HG03565 (cell line): Measurements from ENCODE around the gene TFCP2L1.
"Not testable (repeated sequence)": the region's sequence is repeated elsewhere in the genome, so short reads cannot be mapped to it uniquely, and the experiment has no call there.

ENCODE experiments used
- ATAC-seq: cut with Tn5 transposase; IDR thresholded peaks from one replicate; pipeline ENCODE4 v1.9.1; 2021; ENCODE audit warnings: mild to moderate bottlenecking, moderate library complexity; ENCODE audit not compliant: unreplicated experiment

Gene TFCP2L1, protein sequence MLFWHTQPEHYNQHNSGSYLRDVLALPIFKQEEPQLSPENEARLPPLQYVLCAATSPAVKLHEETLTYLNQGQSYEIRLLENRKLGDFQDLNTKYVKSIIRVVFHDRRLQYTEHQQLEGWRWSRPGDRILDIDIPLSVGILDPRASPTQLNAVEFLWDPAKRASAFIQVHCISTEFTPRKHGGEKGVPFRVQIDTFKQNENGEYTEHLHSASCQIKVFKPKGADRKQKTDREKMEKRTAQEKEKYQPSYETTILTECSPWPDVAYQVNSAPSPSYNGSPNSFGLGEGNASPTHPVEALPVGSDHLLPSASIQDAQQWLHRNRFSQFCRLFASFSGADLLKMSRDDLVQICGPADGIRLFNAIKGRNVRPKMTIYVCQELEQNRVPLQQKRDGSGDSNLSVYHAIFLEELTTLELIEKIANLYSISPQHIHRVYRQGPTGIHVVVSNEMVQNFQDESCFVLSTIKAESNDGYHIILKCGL

DNA sequence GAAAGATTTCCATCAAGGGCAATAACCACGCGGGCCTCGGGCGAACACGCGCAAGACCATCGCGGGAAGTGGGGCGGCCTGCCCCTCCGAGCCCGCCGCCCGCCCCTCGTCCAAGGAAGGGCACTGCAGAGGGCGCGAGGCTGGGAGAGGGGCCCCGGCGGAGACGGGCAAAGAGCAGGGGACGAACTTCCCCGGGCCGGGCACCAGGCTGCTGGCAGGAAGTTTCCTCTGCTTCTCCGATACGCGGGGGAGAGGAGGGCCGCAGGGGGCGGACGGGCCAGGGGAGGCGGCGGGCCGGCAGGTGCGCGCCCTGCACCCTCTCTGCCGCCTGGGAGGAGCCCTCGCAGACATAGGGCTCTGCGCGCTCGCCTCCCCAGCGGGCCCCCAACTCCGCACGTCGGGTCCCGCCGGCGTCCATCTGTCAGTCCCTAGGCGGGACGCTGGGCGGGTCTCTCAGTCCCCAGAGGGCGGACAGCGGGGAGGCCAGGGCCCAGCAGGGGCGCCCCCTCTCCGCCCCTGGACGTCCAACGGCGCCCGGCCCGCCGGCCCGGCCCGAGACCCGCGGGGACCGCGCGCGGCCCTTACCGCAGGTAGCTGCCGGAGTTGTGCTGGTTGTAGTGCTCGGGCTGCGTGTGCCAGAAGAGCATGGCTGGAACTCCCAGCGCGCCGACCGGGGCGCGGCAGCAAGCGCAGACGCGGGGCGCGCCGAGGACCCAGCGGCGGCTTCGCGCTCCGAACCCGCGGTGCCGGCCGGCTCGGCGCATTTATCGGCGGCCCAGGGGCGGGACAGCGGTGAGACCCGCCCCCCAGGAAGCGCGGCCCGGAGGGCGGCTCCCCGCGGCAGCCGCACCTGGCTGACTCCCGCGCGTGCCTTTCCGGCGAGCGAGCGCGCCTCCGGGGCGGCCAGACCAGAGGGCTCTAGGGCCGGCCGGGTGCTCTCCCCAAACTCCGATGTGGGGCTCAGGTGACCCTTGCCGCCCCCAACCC lies at the start of gene TFCP2L1:
TSS of gene TFCP2L1 (minus strand) at position 740 of the 987 bp plus-strand sequence. CDS start at position 647, 93 bp downstream.
- peak; percentile 36 for ATAC-seq

DNA sequence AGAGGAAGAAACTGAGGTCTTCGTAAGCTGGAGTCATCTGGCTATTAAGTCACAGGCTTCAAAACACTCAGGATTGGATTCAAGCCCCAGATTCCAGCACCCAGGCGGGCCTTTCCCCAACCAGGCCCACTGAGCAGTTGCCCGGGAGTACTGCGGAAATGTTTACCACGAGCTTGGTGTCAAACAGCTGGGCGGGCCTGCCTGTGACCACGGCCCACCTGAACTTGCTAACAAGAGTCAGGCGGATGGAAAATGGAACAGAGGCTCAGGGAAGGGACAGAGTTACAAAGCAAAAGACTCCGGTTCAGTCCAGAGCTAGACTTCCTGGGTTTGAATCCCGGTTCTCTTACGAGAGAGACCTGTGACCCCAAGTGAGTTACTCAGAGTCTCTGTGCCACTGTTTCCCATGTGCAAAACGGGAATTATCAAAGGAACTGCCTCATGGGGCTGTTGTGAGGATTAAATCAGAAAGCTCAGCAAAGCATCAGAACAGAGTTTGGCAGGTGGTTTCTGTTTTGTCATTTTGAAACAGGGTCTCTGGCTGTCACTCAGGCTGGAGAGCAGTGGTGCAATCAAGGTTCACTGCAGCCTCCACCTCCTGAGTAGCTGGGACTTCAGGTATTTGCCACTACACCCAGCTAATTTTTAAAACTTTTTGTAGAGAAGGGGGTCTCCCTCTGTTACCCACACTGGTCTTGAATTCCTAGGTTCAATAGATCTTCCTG lies 49.0 kb upstream of the TFCP2L1 start:
- ATAC-seq: peak; percentile 82

DNA sequence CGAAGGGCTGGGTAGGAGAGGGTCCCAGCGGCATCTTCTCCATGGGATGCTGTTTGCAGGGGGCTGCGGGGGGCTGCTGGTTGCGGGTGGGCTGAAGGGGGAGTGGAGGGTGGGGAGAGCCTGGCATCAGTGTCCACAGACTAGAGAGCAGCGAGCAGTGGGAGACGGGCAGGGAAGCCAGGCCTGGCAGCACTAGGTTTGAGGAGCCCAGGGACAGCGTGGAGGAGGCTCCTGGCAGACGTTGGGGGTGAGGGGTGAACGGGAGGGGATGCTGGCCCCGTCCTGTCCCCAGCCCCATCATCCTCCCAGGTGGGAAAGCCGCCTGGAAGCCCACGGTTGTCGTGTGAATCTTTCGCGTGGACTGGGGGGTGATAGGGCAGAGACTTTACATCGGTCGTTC lies 48.2 kb upstream of the TFCP2L1 start:
- ATAC-seq: no peak

DNA sequence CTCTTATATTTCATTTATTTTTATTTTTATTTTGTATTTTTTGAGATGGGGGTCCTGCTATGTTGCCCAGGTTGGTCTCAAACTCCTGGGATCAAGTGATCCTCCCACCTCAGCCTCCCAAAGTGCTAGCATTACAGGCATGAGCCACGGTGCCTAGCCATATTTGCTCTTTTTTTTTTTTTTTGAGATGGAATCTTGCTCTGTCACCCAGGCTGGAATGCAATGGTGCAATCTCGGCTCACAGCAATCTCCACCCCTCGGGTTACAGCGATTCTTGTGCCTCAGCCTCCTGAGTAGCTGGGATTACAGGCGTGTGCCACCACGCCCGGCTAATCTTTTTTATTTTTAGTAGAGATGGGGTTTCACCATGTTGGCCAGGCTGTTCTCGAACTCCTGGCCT lies 46.3 kb upstream of the TFCP2L1 start:
- ATAC-seq: not testable (repeated sequence)

DNA sequence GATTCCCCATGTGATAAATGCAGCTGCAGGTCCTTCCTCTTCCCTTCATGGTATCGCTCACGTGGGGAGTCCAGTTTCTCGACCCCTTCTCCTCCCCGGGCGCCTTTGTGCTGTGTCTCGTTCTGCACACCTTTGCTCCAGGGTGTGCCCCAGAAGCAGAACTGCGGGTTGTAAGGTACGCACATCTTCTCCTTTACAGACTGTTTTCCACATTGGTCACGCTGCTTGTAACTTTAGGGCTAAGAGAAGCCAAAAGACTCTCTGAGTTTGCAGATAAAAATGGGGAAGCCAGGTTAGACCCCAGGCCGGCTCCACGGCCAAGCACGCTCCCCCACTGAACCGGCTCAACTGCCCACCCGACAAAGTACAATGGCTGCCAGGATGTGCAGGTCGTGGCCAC lies 45.9 kb upstream of the TFCP2L1 start:
- ATAC-seq: no peak

DNA sequence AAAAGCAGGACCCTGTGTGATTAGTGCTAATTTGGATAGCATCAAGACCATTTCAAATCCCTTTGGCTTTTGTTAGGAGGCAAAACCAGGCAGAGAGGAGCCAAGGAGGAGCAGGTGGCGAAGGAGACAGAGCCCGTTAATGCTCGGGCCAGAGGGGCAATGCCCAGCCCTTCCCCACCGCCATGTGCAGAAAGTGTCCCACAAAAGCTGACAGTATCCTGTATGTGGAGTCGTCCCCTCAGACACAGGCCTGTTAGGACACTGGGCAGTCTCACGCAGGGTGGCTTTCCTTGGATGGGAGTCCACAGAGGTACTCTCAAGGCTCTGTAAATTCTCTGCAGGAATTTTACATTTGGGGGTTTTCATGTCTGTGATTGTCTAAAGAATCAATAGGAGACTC lies 44.8 kb upstream of the TFCP2L1 start:
- ATAC-seq: no peak

DNA sequence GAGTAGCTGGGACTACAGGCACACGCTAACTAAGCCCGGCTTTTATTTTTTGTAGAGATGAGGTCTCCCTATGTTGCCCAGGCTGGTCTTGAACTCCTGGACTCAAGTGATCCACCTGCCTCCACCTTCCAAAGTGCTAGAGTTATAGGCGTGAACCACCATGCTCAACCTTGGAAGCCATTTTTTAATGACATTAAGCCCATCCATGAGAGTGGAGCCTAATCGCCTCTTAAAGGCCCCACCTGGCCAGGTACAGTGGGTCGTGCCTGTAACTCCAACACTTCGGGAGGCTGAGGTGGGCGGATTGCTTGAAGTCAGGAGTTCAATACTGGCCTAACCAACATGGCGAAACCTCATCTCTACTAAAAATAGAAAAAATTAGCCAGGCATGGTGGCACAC lies 41.6 kb upstream of the TFCP2L1 start:
- no peak for ATAC-seq

DNA sequence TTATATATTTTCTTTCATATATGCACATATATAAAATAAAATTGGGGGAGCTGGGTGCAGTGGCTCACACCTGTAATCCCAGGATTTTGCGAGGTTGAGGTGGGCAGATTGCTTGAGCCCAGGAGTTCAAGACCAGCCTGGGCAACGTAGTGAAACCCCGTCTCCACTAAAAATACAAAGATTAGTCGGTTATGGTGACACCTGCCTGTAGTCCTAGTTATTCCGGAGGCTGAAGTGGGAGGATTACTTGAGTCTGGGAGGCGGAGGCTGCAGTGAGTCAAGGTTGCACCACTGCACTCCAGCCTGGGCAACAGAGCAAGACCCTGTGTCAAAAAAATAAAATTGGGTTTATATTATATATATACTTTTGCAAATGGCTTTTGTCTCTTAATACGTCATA lies 39.6 kb upstream of the TFCP2L1 start:
- ATAC-seq: no peak

DNA sequence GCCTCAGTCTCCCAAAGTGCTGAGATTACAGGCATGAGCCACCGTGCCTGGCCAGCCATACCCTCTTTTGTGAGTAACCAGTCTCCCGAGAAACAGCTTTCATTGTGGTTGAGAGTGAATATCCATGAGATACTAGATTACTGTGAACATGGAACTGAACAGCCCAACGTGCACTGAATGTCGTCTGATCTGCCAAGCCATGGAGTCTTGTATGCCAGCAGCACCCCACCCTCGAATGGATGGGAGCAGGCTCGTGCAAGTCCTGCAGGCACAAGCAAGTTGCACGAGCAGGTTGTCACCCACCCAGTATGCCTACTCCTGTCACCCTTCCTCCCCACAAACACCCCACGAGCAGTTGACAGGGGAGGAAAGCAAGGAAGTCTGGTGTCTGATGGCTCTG lies 36.5 kb upstream of the TFCP2L1 start:
- ATAC-seq: no peak

DNA sequence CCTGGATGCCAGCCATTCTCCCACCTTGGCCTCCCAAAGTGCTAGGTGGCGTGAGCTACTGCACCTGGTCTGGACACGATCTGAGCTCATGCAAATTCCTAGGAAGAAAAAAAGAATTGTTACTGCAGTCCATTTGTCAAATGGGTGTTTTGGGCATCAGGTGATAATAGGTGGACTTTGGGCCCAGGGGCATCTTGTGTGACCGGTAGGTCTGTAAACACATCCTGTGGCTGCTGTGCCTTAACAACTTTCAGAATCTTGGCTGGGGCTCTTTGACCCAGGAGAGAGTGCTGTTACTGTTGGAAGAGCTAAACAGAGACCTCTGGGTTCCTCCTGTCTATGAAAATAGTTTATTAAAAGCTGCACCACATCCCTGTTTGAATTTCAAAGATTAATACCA lies 34.9 kb upstream of the TFCP2L1 start:
- ATAC-seq: no peak

DNA sequence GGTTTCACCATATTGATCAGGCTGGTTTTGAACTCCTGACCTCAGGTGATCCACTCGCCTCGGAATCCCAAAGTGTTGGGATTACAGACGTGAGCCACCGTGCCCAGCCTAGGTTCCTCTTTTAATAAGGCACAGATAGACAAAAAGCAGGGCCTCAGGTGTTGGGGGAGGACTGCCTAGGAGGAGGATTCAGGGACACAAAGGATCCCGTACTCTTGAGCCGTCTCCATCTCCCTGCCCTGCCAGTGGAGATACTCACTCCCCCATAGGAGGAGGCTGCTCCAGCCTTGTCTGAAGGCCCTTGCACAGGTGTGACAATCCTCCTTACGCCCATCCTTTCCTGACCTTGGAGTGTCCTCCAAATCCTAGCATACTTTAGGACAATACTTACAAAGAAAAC lies 32.0 kb upstream of the TFCP2L1 start:
- ATAC-seq: no peak

DNA sequence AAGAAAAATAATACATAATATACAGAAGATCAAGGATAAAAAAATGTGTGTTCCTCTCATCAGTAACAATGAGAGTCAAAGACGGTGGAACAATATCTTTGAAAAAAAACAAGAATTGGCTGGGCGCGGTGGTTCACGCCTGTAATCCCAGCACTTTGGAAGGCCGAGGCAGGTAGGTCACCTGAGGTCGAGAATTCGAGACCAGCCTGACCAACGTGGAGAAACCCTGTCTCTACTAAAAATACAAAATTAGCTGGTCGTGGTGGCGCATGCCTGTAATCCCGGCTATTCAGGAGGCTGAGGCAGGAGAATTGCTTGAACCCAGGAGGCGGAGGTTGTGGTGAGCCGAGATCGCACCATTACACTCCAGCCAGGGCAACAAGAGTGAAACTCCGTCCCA lies 28.7 kb upstream of the TFCP2L1 start:
- ATAC-seq: not testable (repeated sequence)

DNA sequence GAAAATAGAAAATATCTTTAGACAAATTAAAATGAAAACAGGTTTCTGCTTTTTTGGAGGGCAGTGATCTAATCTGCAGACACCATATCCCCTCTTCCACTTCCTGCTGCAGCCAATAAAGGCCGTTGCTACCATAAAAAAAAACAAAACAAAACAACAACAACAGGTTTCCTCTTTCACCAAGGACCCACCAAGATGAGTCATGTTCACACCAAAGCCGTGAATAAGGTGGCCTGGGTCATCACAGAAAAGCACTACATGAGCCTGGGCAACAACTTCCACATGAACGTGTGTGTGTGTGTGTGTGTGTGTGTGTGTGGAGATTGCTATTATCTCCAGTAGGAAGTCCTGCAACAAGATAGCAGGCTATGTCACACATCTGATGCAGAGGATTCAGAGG lies 24.8 kb upstream of the TFCP2L1 start:
- no peak for ATAC-seq

DNA sequence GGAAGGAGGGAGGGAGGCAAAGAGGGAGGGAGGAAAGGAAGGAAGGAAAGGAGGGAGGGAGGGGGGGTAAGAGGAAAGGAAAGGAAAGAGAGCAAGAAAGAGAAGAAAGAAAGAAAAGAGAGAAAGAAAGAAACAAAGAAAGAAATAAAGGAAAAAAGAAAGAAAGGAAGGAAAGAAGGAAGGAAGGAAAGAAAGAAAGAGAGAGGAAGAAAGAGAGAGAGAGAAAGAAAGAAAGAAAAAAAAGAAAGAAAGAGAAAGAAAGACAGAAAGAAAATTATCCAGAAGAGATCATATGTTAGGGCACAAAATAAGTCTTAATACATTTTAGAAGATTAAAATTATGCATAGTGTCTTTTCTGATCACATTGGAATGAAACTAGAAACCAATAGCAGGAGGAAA lies 24.3 kb upstream of the TFCP2L1 start:
- no peak for ATAC-seq

DNA sequence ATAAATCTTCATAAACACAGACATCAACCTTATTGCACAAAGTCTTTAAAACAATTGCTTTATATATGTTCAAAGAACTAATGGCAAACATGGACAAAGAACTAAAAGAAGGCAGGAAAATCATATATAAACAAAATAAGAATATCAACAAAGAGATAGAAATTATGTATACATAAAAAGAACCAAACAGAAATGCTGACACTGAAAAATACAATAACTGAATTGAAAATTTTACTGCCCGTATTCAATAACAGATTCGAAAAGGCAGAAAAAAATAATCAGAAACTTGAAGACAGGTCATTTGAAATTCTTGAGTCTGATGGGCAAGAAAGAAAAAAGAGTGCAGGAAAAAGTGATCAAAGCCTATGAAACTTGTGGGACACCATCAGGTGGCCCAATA lies 22.0 kb upstream of the TFCP2L1 start:
- ATAC-seq: no peak

DNA sequence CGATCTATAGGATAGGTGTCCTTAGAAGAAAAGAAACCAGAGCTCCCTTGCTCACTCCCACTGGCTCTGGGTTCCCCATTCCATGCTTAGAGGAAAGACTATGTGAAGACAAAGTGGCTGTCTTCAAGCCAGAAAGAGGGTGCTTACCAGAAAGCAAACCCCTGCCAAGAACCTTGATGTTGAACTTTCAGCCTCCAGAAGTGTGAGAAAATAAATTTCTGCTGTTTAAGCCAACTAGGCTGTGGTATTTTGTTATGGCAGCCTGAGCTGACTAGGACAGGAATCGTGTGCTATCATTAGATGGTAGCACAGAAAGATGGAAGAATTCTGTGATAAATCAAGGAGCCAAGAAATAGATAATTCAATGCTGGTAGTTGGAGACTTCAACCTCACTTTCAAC lies 19.9 kb upstream of the TFCP2L1 start:
- no peak for ATAC-seq

DNA sequence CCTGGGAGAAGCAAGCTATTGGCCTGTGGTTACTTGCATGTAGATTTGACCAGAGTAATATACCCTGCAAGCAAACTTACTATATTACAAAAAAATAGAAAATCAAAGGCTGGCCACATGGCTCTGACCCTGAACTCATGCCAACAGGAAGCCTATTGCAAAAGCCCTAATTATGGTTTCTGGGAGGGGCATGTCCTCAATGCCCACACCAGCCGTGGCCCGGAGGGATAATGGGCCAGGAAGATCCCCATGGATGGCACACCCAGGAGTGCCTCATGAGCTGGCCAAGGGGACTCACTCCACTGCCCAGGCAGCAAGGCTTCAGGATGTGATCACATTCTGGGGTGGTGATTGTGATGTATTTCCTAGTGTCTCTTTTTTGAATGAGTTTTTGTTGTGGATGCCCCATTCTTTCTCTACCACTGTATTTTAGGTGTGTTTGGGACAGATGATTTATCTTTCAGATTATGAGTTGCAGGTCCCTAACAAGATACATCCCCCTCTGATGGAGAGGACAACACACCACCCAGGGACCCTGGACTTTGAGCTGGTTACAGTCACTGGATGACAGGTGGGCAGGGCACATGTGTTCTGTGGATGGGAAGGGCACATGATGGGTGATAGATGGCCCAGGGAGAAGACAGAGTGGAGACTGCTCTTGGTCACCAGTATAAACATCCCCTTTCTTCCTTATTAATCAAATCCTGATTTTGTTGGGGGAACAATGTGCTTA lies 18.7 kb upstream of the TFCP2L1 start:
- no peak for ATAC-seq

DNA sequence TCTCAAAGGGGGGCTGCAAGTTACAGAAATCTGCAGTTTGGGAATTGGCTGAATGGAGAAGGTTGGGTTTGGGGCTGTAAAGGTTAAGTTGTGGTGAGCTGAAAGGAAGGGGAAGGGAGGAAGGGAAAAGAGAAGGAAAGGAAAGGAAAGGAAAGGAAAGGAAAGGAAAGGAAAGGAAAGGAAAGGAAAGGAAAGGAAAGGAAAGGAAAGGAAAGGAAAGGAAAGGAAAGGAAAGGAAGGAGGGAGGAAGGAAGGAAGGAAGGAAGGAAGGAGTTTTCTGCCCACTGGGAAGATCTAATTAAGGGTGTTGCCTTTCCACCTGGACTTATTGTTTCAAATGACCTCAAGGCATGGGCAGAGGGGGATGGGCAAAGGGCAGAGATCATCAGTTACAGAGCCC lies 16.2 kb upstream of the TFCP2L1 start:
- ATAC-seq: not testable (repeated sequence)

DNA sequence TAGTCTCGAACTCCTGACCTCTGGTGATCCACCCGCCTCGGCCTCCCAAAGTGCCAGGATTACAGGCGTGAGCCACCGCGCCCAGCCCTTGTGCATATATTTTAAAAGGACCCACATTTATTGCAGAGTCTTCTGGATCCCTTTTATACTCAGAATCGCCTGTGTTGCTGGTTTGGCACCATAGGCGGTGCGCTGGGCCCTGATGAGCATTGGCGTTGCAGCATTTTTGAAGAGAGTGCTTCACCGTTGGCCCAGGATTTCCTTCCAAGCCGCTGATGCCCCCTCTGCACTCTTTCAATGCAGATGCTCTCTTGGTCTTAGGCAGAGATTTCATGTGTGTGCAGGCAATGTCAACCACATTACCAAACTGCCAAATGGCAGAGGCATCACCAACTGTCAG lies 13.5 kb upstream of the TFCP2L1 start:
- no peak for ATAC-seq

DNA sequence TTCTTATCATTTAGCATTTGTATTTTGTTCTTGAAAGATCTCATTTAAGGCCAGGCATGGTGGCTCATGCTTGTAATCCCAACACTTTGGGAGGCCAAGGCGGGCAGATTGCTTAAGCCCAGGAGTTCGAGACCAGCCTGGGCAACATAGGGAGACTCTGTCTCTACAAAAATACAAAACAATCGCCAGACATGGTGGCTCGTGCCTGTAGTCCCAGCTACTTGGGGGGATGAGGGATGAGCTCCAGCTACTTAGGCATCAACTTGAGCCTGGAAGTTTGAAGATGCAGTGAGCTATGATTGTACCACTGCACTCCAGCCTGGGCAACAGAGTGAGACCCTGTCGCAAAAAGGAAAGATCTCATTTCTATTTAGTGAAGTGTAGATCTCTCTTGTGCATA lies 12.9 kb upstream of the TFCP2L1 start:
- ATAC-seq: not testable (repeated sequence)
